Adrenal gland (tissue), 19 donors: ENCODE results near the gene ZXDB. TPM values are rescaled to one million over a fixed set of nuclear protein-coding genes. Genes with fewer than 3 reads are reported as not detected.
"Not testable (repeated sequence)": the region's sequence is repeated elsewhere in the genome, so short reads cannot be mapped to it uniquely, and the experiment has no call there.

Experiments
- DNase-seq, 7 donors: peaks; one replicate each; pipeline ENCODE4 v3.0.0-alpha.2; 2019 to 2020
- H3K27ac ChIP-seq, 5 donors: fragments of 200-600 bp; sonication (generic) in 4 of 5; 1 replicate in 3 of 5; 2 replicates in 2 of 5; pipeline versions ENCODE4 v1.5.1 to v1.8.0; 2016 to 2020; ENCODE audit warnings: mild to moderate bottlenecking in 1 of 5
- H3K27me3 ChIP-seq: fragments of 200-600 bp; 2 replicates; pipeline ENCODE4 v1.8.0; 2021
- H3K36me3 ChIP-seq, 2 donors: fragments of 200-600 bp; replicated peaks in 1 of 2; 1 replicate in 1 of 2; 2 replicates in 1 of 2; pipeline versions ENCODE4 v1.5.1 to v1.8.0; 2018 to 2022
- H3K4me1 ChIP-seq, 2 donors: fragments of 200-600 bp; replicated peaks in 1 of 2; 1 replicate in 1 of 2; 2 replicates in 1 of 2; pipeline versions ENCODE4 v1.5.1 to v1.8.0; 2018 to 2021
- H3K4me3 ChIP-seq, 4 donors: fragments of 200-600 bp; sonication (generic) in 3 of 4; one replicate each; pipeline ENCODE4 v1.5.1; 2016 to 2018
- H3K9me3 ChIP-seq, 3 donors: fragments of 200-600 bp; sonication (generic) in 1 of 3; replicated peaks in 1 of 3; 1 replicate in 2 of 3; 2 replicates in 1 of 3; pipeline versions ENCODE4 v1.5.1 to v1.8.0; 2016 to 2021
- CTCF ChIP-seq, 6 experiments: fragments of 450-650 bp in 4 of 6; fragments of 200-600 bp in 2 of 6; sonication (generic) in 1 of 6; IDR thresholded peaks; 1 replicate in 5 of 6; 2 replicates in 1 of 6; pipeline versions ENCODE4 v1.5.1 to v1.8.0; 2016 to 2021; ENCODE audit warnings: antibody characterized with exemption in 6 of 6, mild to moderate bottlenecking in 2 of 6, moderate library complexity in 1 of 6
- POLR2A ChIP-seq, 2 donors: fragments of 450-650 bp; IDR thresholded peaks; one replicate each; pipeline ENCODE4 v1.6.1; 2017; ENCODE audit warnings: antibody characterized with exemption in 2 of 2, mild to moderate bottlenecking in 2 of 2, moderate library complexity in 1 of 2
- WGBS, 4 donors: extraction: QIAGEN DNeasy Blood & Tissue Kit in 2 of 4; methylation state at CpG; one replicate each; pipeline versions ENCODE4 v1.1.5 to v1.1.7; 2013 to 2017; 5-methylcytosine and 5-hydroxymethylcytosine counted together
- intact Hi-C, 2 donors: fragments of 100-400 bp; cut with DNase I; formaldehyde crosslinking; loops; one replicate each; pipeline versions ENCODE4 v1.14.1 to v1.15.0; 2022 to 2023
- long read RNA-seq, 10 donors: library from polyadenylated mRNA in 3 of 10; unstranded in 2 of 10; stranded (forward) in 1 of 10; transcript quantifications; one replicate each; pipeline ENCODE4 v2.0.0 and lab custom pipeline, GENCODE V29; 2021 to 2026
- polyA plus RNA-seq, 3 donors: library from polyadenylated mRNA; stranded (reverse); fragments of 200-250 nt in 2 of 3; fragments of 350-450 nt in 1 of 3; fragmentation: Illumina TruSeq in 1 of 3; extraction: RNeasy Lipid Tissue Mini Kit (QIAGEN cat#74804) in 1 of 3; gene quantifications; one replicate each; pipeline ENCODE4 v1.2.3, GENCODE V29; 2013 to 2014
- total RNA-seq, 9 donors: library from RNA; depleted of rRNA in 4 of 9; stranded (reverse); fragments of >200 nt in 4 of 9; fragments of 120-200 nt in 1 of 9; fragmentation: NEBNext Ultra II Directional in 1 of 9; extraction: Animal tissue kit (Norgen Biotek cat#: 25700) in 1 of 9; gene quantifications; one replicate each; pipeline versions ENCODE4 v1.1.0 to v1.2.4, GENCODE V29; 2013 to 2023
- donor health status: healthy with polysubstance abuse.
- donor health status: Bipolar disorder and iron deficiency.
- donor health status: DM: yes; HTN: yes; CAD: no.
- donor health status: DM: no; HTN: no; CAD: no.
- donor health status: DM: no; HTN: no; CAD: no.
- donor health status: DM: yes; HTN: yes; CAD: no.

Gene ZXDB
- total RNA-seq, result 10 to 100 TPM in 1 of 9 donors, 1 to 10 TPM in 8; 5.1 to 31.3 (median 7.8) TPM
- polyA plus RNA-seq, result 1 to 10 TPM; 1.4 to 5.7 (median 1.9) TPM
- long read RNA-seq, donor 1, full-length matches to known transcripts, result 7 of 7 reads
- long read RNA-seq, donor 1, partial matches to known transcripts, result 0 of 7 reads
- long read RNA-seq, donor 1, other reads (novel, unspliced or antisense), result 0 of 7 reads
- long read RNA-seq, donor 2, full-length matches to known transcripts, result 16 of 16 reads
- long read RNA-seq, donor 2, partial matches to known transcripts, result 0 of 16 reads
- long read RNA-seq, donor 2, other reads (novel, unspliced or antisense), result 0 of 16 reads
- long read RNA-seq, donor 3, full-length matches to known transcripts, result 8 of 8 reads
- long read RNA-seq, donor 3, partial matches to known transcripts, result 0 of 8 reads
- long read RNA-seq, donor 3, other reads (novel, unspliced or antisense), result 0 of 8 reads
- long read RNA-seq, donor 4, result 0 reads
- long read RNA-seq, donor 5, full-length matches to known transcripts, result 1 of 1 reads
- long read RNA-seq, donor 5, partial matches to known transcripts, result 0 of 1 reads
- long read RNA-seq, donor 5, other reads (novel, unspliced or antisense), result 0 of 1 reads
- long read RNA-seq, donor 6, result 0 reads
- long read RNA-seq, donor 7, full-length matches to known transcripts, result 6 of 6 reads
- long read RNA-seq, donor 7, partial matches to known transcripts, result 0 of 6 reads
- long read RNA-seq, donor 7, other reads (novel, unspliced or antisense), result 0 of 6 reads
- long read RNA-seq, donor 8, full-length matches to known transcripts, result 18 of 18 reads
- long read RNA-seq, donor 8, partial matches to known transcripts, result 0 of 18 reads
- long read RNA-seq, donor 8, other reads (novel, unspliced or antisense), result 0 of 18 reads
- long read RNA-seq, donor 9, full-length matches to known transcripts, result 9 of 9 reads
- long read RNA-seq, donor 9, partial matches to known transcripts, result 0 of 9 reads
- long read RNA-seq, donor 9, other reads (novel, unspliced or antisense), result 0 of 9 reads
- long read RNA-seq, donor 10, full-length matches to known transcripts, result 3 of 3 reads
- long read RNA-seq, donor 10, partial matches to known transcripts, result 0 of 3 reads
- long read RNA-seq, donor 10, other reads (novel, unspliced or antisense), result 0 of 3 reads

GRCh38 chrX:57591284-57592159 lies at the start of gene ZXDB:
TSS of gene ZXDB (plus strand) at chrX:57592011. CDS start at chrX:57592049, 38 bp downstream.
- H3K9me3 ChIP-seq, H3K27me3 ChIP-seq, H3K36me3 ChIP-seq, DNase-seq, intact Hi-C loops: not testable (repeated sequence)
- Histone ChIP-seq H3K27ac (peak within 1 kb of the TSS; percentile 76 to 95 (median 87)), H3K4me1 (peaks cover 11 to 20% of the 10 kb centered on the region in 2 donors), H3K4me3 (peak within 1 kb of the TSS in 2 of 4 donors; percentile 32 to 52)
- 8 to 35% (median 25%) methylated on average over 12 to 13 of the region's 39 CpGs for WGBS, 4 donors

DNA sequence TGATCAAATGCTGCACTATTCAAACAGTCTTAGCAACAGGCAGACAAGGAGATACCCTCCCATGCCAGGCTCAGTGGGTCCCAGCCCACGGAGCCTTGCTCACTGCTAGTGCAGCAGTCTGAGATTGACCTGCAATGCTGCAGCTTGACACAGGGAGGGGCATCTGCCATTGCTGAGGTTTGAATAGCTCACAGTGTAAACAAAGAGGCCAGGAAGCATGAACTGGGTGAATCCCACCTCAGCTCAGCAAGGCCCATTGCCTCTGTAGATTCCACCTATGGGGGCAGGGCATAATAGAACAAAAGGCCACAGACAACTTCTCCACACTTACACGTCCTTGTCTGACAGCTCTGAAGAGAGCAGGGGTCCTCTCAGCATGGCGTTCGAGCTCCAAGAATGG lies 26.6 kb upstream of the ZXDB start:
- peaks cover 4% of the 10 kb centered on the region for H3K27me3 ChIP-seq
- no peak for TF ChIP-seq CTCF (IDR thresholded peaks at IDR 0.05)
- TF ChIP-seq POLR2A (IDR thresholded peaks at IDR 0.05), result no peak
- no peak overlapping the region for H3K4me3 ChIP-seq
- WGBS, 4 donors, result 48 to 80% (median 67%) methylated on average over 1 to 4 of the region's 4 CpGs
- H3K36me3 ChIP-seq, result no peaks in the 10 kb centered on the region
- no peaks in the 10 kb centered on the region for H3K9me3 ChIP-seq
- no peaks in the 10 kb centered on the region for H3K4me1 ChIP-seq
- DNase-seq, result no peak
- intact Hi-C loops, result no loop called here
- no peak overlapping the region for H3K27ac ChIP-seq

GRCh38 chrX:57573754-57574153 lies 18.1 kb upstream of the ZXDB start:
- Histone ChIP-seq H3K27me3 (no peaks in the 10 kb centered on the region), H3K4me3 (no peak overlapping the region), H3K9me3 (no peaks in the 10 kb centered on the region), H3K4me1 (no peaks in the 10 kb centered on the region), H3K36me3 (no peaks in the 10 kb centered on the region), H3K27ac (no peak overlapping the region)
- TF ChIP-seq CTCF (IDR thresholded peaks at IDR 0.05), result peak in 4 of 6 experiments; percentile 23 to 32 (median 28)
- TF ChIP-seq POLR2A (IDR thresholded peaks at IDR 0.05), result no peak
- intact Hi-C loops, result loop anchor here in 1 of 2 donors (10.0 kb wide), 1 partner anchor 361 kb away; no protein-coding TSS in a partner anchor
- 0 to 29% (median 9%) methylated on average over 1 to 2 of the region's 2 CpGs for WGBS, 4 donors
- DNase-seq, result peak in 1 of 7 donors; percentile 5

DNA sequence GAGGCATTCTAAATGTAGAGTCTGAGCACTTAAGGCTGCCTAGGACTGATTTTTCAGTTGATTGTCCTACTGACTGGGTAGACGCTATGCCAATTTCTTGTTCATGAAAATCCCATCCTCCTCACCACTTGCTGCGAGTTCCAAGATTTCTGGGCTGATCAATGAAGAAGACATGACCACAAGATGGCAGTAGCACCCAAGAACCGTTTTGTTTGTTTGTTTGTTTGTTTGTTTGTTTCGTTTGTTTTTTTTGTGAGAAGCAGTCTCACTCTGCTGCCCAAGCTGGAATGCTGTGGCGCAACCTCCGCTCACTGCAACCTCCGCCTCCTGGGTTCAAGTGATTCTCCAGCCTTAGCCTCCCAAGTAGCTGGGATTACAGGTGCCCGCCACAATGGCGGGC lies 8.9 kb upstream of the ZXDB start:
- H3K9me3 ChIP-seq, DNase-seq, intact Hi-C loops, H3K4me3 ChIP-seq, H3K27ac ChIP-seq, H3K27me3 ChIP-seq, H3K4me1 ChIP-seq, H3K36me3 ChIP-seq: not testable (repeated sequence)
- WGBS, 4 donors, result 66 to 72% (median 69%) methylated on average over 7 to 9 of the region's 9 CpGs
- peak in 5 of 6 experiments; percentile 19 to 40 (median 33) for TF ChIP-seq CTCF (IDR thresholded peaks at IDR 0.05)
